Measurements from ENCODE around the gene RBKS. TPM values are rescaled to one million over a fixed set of nuclear protein-coding genes. Genes with fewer than 3 reads are reported as not detected.

RBKS gene
- total and polyA plus RNA-seq, 2 of the 13 experiments (the other 11 are each of a cell fraction or from before 2014, with no cell fraction given): 7.7 to 8.3 TPM

- TF ChIP-seq PBX3 (CRISPR knock-in tag; IDR thresholded peaks at IDR 0.05; ENCODE audit: borderline replicate concordance): no peak
- no peak for TF ChIP-seq KLF6 (CRISPR knock-in tag; IDR thresholded peaks at IDR 0.05)
- peak; percentile 52; the same call in 1 of the 2 replicates for TF ChIP-seq ZNF280D (CRISPR knock-in tag; IDR thresholded peaks at IDR 0.05)
- no peak for TF ChIP-seq ZNF317 (CRISPR knock-in tag; IDR thresholded peaks at IDR 0.05)
- peak; percentile 92 for TF ChIP-seq HNF4G (IDR thresholded peaks at IDR 0.05; ENCODE audit: borderline replicate concordance, low read depth, low read length)
- TF ChIP-seq HNF4G (CRISPR knock-in tag; IDR thresholded peaks at IDR 0.05; ENCODE audit: borderline replicate concordance, low read depth): no peak; the same call in 1 of the 2 replicates
- TF ChIP-seq ZHX1 (CRISPR knock-in tag; IDR thresholded peaks at IDR 0.05; ENCODE audit: low read depth): no peak
- TF ChIP-seq ZNF775 (CRISPR knock-in tag; IDR thresholded peaks at IDR 0.05; ENCODE audit: borderline replicate concordance): no peak
- TF ChIP-seq ZNF292 (CRISPR knock-in tag; IDR thresholded peaks at IDR 0.05; ENCODE audit: borderline replicate concordance, low read depth): no peak; the same call in 1 of the 2 replicates
- no peak for TF ChIP-seq ZNF891 (CRISPR knock-in tag; IDR thresholded peaks at IDR 0.05)
- 0 out of 2 replicates have a peak, but pooled peaks have one; percentile 8 for TF ChIP-seq ZNF644 (CRISPR knock-in tag; IDR thresholded peaks at IDR 0.05; ENCODE audit: low read depth)
- TF ChIP-seq ZNF362 (CRISPR knock-in tag; IDR thresholded peaks at IDR 0.05; ENCODE audit: borderline replicate concordance): peak; percentile 87; the same call in 1 of the 2 replicates
- no peak for TF ChIP-seq ZNF10 (CRISPR knock-in tag; IDR thresholded peaks at IDR 0.05; ENCODE audit: borderline replicate concordance, low read depth)
- TF ChIP-seq ZNF451 (CRISPR knock-in tag; IDR thresholded peaks at IDR 0.05): no peak
- no peak for TF ChIP-seq SSRP1 (CRISPR knock-in tag; IDR thresholded peaks at IDR 0.05)
- no peak for TF ChIP-seq SNAI1 (CRISPR knock-in tag; IDR thresholded peaks at IDR 0.05; ENCODE audit: borderline replicate concordance)
- TF ChIP-seq RXRB (CRISPR knock-in tag; IDR thresholded peaks at IDR 0.05; ENCODE audit: borderline replicate concordance): peak; percentile 73; the same call in 1 of the 2 replicates
- no peak for TF ChIP-seq ZNF780A (CRISPR knock-in tag; IDR thresholded peaks at IDR 0.05)
- no peak for TF ChIP-seq NFIB (CRISPR knock-in tag; IDR thresholded peaks at IDR 0.05; ENCODE audit: borderline replicate concordance)
- no peak for TF ChIP-seq ZSCAN25 (CRISPR knock-in tag; IDR thresholded peaks at IDR 0.05)
- TF ChIP-seq KLF11 (CRISPR knock-in tag; IDR thresholded peaks at IDR 0.05): no peak
- no peak for TF ChIP-seq ZNF746 (CRISPR knock-in tag; IDR thresholded peaks at IDR 0.05)
- TF ChIP-seq MYNN (CRISPR knock-in tag; IDR thresholded peaks at IDR 0.05; ENCODE audit: low read depth): no peak
- 0 out of 2 replicates have a peak, but pooled peaks have one; percentile 33 for TF ChIP-seq IRF2 (CRISPR knock-in tag; IDR thresholded peaks at IDR 0.05)
These were observed 143.9 kb downstream of the RBKS start (continued) for GRCh38 chr2:27746325-27746724.

Data from HepG2 (cell line).